Kidney tubule cell (primary cell): Measurements from ENCODE around the gene KCNRG.
"Not testable (repeated sequence)": the region's sequence is repeated elsewhere in the genome, so short reads cannot be mapped to it uniquely, and the experiment has no call there.

Source experiments
- DNase-seq: peaks from one replicate; pipeline ENCODE4 v3.0.0-alpha.2; 2018; ENCODE audit warnings: low spot score

KCNRG gene

GRCh38 chr13:50015258-50015657 is at the start of gene KCNRG:
Gene KCNRG, plus strand, starts transcription at chr13:50015444. Its CDS starts 50 bp downstream, at chr13:50015494.
- DNase-seq: no peak

GRCh38 chr13:49967456-49967855 is 47.8 kb upstream of the KCNRG start:
- no peak for DNase-seq

- no peak for DNase-seq
Measured at GRCh38 chr13:49972709-49973108, 42.5 kb upstream of the KCNRG start.

- DNase-seq: no peak
Measured at GRCh38 chr13:49975826-49976225, 39.4 kb upstream of the KCNRG start.

- peak; percentile 73 for DNase-seq
Measured at GRCh38 chr13:49976314-49977258, 38.7 kb upstream of the KCNRG start.

GRCh38 chr13:49977992-49978391 is 37.3 kb upstream of the KCNRG start:
- no peak for DNase-seq

- no peak for DNase-seq
Measured at GRCh38 chr13:49980266-49980665, 35.0 kb upstream of the KCNRG start.

- no peak for DNase-seq
Measured at GRCh38 chr13:49985129-49985528, 30.1 kb upstream of the KCNRG start.

- DNase-seq: no peak
Measured at GRCh38 chr13:49986471-49986870, 28.8 kb upstream of the KCNRG start.

GRCh38 chr13:49990612-49991011 is 24.6 kb upstream of the KCNRG start:
- not testable (repeated sequence) for DNase-seq

- DNase-seq: no peak
Measured at GRCh38 chr13:49993111-49993510, 22.1 kb upstream of the KCNRG start.

- DNase-seq: no peak
Measured at GRCh38 chr13:49993666-49994065, 21.6 kb upstream of the KCNRG start.

GRCh38 chr13:49995625-49996101 is 19.6 kb upstream of the KCNRG start:
- no peak for DNase-seq

- DNase-seq: peak; percentile 93
Measured at GRCh38 chr13:49996161-49996915, 18.9 kb upstream of the KCNRG start.

- peak; percentile 91 for DNase-seq
Measured at GRCh38 chr13:49996951-49997895, 18.0 kb upstream of the KCNRG start, which contains the start of gene TRIM13. Gene TRIM13, plus strand, starts transcription at chr13:49997042. Its CDS starts 14,899 bp downstream, at chr13:50011941.

GRCh38 chr13:49997955-49998354 is 17.3 kb upstream of the KCNRG start:
- DNase-seq: peak; percentile 13

- DNase-seq: no peak
Measured at GRCh38 chr13:49998714-49999624, 16.3 kb upstream of the KCNRG start.

GRCh38 chr13:50001287-50001686 is 14.0 kb upstream of the KCNRG start:
- DNase-seq: no peak

GRCh38 chr13:50006426-50007135 is 8.7 kb upstream of the KCNRG start:
- DNase-seq: no peak

- DNase-seq: no peak
Measured at GRCh38 chr13:50011461-50011860, 3.8 kb upstream of the KCNRG start.
